Non-pigmented ciliary epithelial cell (primary cell): Measurements from ENCODE around the gene FOXA2.
"Not testable (repeated sequence)": the region's sequence is repeated elsewhere in the genome, so short reads cannot be mapped to it uniquely, and the experiment has no call there.

Experiments used
- DNase-seq: peaks from one replicate; pipeline ENCODE4 v3.0.0-alpha.2; 2010; ENCODE audit warnings: low read depth

The FOXA2 gene

DNA sequence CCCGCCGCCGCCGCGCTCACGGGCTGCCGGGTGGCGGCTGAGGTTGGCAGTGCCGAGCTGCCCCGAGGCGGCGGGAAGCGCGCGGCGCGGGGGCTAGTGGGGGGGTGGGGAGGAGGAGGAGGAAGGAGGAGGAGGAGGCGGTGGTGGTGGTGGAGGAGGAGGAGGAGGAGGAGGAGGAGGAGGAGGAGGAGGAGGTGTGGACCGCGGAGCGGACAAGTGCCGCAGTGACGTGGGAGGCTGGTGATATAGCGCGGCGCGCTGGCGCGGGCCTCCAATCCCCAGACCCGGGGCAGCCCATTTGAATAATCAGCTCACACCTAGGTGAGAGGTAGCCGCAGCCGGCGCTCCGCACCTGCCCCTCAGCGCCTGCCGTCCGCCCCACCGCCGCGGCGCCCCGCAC is at the start of gene FOXA2:
Gene FOXA2, minus strand, starts transcription at position 51 of the 400 bp plus-strand sequence. CDS start 294 bp downstream, outside the sequence.
- no peak for DNase-seq

DNA sequence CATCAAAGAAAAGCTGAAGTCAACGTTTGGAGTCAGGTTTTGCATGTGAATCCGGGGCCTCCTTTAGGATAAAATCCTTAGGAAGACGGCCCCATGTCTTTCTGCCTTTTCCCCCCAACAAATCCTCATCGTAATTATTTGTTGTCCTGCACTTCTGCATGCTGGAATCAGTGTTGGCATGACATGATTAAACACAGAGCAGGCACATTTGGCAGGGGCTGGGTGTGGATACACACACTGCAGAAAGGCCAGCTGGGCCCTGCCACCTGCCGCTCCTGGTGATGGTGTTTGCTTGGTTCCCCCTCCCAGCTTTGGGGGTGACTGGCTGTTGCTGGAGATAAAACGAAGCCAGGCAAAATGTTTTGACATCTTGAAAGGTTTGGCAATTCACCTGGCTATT is 46.3 kb upstream of the FOXA2 start:
- no peak for DNase-seq

GRCh38 chr20:22629927-22630326 is 45.6 kb upstream of the FOXA2 start:
- no peak for DNase-seq

GRCh38 chr20:22629447-22629846 is 45.1 kb upstream of the FOXA2 start:
- no peak for DNase-seq

- DNase-seq, result no peak
These were observed 42.1 kb upstream of the FOXA2 start for GRCh38 chr20:22626496-22626895.

GRCh38 chr20:22623211-22623610 is 38.8 kb upstream of the FOXA2 start:
- DNase-seq, result no peak

- no peak for DNase-seq
These were observed 36.0 kb upstream of the FOXA2 start for GRCh38 chr20:22620342-22620741.

DNA sequence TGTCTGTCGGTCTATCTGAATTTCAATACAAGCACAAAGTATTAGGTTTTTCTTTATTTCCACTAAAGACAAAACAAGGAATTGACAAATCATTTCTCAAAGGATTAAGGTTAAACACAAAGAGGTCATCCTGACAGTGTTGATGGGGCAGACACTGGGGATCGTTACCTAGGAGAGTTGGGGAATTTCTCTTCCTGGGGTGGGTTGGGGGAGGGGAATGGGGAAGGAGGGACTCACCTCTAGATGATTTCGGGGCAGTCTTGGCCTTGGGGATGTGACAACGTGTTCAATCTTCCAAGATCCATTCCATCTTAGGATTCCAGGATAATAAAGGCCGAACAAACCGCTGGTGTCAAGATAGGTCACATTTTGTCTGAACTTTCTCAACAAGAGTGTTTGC is 35.4 kb upstream of the FOXA2 start:
- no peak for DNase-seq

GRCh38 chr20:22619272-22619671 is 34.9 kb upstream of the FOXA2 start:
- no peak for DNase-seq

DNA sequence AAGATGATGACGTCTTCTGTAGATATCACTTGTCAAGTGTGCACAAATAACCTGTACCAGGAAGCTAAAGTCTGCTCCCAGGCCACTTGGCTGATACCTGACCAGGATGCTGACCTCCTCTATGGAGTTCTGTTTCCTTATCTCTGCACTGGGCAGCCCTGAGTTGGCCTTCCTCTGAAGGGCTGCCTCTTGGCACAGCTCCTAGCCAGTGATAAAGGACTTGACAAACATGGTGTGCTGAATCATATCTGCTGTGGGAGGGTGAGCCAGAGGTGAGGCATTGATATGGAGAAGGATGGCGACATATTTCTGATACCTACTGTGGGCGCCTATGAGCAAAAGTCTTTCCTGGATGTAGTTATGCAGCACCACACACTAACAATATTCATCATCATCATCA is 32.8 kb upstream of the FOXA2 start:
- no peak for DNase-seq

DNA sequence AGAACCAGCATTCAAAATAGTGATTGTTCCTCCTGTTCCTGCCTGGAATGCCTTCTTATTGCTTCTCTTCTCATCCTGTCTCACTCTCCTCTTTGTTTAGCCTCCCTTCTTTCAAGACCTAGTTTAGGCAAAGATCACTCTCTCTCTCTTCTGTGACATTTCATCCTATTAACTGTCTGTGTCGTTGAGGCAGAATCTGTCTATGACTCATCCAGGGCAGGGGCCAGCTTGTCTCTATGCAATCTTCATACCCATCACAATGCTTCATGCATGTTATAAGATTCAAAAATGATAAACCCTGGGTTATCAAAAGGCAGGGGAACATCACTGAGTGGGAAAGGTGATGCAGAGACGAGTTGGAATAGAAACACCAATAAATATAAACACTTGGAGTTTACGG is 32.2 kb upstream of the FOXA2 start:
- no peak for DNase-seq

- DNase-seq, result no peak
These were observed 31.1 kb upstream of the FOXA2 start for GRCh38 chr20:22615425-22615824.

- DNase-seq, result no peak
These were observed 27.3 kb upstream of the FOXA2 start for GRCh38 chr20:22611636-22612035.

DNA sequence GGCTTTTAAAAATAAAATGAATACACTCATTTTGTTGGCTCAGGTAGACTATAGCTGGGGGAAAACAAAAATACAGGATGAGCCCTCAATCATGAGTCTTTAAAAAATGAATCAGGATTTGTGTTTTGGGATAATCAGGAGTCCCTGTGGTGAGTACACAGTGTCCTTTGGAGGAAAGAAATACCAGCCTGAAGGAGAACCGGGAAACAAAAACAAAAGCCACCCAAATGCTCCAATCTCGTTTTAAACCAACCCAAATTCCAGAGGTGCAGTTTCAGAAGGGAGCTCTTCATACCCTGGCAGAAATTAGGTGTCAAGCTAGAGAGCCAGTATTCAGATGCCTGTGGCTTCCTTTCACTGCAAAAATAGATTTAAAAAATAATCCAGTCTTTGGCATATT is 23.3 kb upstream of the FOXA2 start:
- no peak for DNase-seq

DNA sequence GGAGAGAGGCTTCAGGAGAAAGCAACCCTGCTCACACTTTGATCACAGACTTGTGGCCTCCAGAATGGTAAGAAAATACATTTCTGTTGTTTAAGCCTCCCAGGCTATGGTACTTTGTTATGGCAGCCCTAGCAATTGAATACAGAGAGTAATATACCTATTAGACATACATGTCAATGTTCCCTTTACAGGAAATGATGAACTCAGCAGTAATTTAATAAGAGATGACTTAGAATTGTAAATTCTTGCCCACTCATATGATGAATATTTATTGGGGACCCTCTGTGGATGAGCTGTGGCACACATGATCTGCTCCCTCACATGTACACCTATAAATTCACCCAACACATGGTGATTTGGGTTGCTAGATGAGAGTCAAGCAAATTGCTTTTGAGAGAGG is 20.4 kb upstream of the FOXA2 start:
- no peak for DNase-seq

GRCh38 chr20:22601361-22602141 is 17.2 kb upstream of the FOXA2 start:
- DNase-seq, result no peak

- DNase-seq, result not testable (repeated sequence)
These were observed 14.9 kb upstream of the FOXA2 start for GRCh38 chr20:22599258-22599657.

- no peak for DNase-seq
These were observed 12.9 kb upstream of the FOXA2 start for GRCh38 chr20:22597303-22597702.

DNA sequence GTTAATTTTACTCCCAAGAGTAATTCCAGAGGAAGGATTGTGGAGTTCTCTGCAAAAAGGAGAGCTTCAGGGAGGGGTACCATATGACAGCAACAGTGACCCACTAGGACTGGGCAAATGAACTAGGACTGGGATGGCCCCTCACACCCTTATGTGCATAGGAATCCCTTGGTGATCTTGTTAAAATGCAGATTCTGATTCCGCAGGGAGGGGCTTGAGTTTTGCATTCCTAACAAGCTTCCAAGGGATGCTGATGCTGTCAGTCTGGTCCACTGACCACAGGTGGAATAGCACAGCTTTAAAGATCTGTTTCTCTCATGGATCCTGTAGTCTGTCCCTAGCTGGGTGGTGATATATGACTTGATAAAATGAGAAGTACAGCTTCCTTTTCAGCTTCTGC is 6.3 kb upstream of the FOXA2 start:
- no peak for DNase-seq

- no peak for DNase-seq
These were observed 2.4 kb upstream of the FOXA2 start for GRCh38 chr20:22586645-22587310.

- no peak for DNase-seq
These were observed 1.6 kb upstream of the FOXA2 start for GRCh38 chr20:22585786-22586493.

DNA sequence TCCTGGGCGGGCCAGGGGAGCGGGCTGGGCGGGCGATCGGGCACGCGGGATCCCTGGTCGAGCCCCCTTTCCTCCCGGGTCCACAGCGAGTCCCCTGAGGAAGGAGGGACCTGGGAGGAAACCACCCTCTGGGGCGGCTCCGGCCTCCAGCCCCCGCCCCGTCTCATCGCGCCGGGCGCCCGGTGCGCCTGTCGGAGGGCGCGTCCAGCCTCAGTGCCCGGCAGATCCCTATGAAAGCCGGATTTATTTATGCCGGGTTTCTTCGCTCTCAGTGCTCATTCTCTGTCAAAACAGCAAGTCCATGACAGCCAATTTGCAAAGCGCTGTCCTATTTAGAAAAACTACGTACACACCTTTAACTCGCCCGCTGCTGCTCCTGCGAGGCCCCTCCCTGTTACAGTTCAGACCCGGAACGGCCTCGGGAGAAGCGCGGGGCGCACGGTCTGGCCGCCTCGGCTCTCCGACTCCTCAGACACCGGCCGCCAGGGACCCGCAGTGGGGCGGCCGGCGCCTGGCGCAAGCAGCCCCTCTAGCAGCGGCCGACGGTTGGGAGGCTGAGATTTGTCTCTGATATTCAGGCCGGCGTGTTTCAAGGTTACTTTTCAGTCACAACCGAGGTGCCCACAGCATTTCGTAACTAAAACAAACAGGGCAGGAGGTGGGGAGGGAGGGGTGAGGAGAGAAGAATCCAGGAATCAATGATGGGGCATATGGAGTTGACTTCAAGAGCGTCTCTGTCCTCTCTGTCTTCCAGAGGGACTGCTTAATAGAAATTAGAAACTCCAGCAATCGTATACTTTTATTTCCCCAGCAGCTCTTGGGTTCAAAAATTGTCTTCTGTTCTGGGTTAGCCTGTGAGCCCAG is 782 bp upstream of the FOXA2 start:
- DNase-seq, result no peak
